Measurements from ENCODE around the gene SCAMP5.

Gene SCAMP5

GRCh38 chr15:75042730-75043508 lies 47.6 kb downstream of the SCAMP5 start:
- H3K4me3 ChIP-seq (ENCODE audit: low read depth, low read length), result peak overlapping the region; percentile 57
- TF ChIP-seq, protein P1, sequence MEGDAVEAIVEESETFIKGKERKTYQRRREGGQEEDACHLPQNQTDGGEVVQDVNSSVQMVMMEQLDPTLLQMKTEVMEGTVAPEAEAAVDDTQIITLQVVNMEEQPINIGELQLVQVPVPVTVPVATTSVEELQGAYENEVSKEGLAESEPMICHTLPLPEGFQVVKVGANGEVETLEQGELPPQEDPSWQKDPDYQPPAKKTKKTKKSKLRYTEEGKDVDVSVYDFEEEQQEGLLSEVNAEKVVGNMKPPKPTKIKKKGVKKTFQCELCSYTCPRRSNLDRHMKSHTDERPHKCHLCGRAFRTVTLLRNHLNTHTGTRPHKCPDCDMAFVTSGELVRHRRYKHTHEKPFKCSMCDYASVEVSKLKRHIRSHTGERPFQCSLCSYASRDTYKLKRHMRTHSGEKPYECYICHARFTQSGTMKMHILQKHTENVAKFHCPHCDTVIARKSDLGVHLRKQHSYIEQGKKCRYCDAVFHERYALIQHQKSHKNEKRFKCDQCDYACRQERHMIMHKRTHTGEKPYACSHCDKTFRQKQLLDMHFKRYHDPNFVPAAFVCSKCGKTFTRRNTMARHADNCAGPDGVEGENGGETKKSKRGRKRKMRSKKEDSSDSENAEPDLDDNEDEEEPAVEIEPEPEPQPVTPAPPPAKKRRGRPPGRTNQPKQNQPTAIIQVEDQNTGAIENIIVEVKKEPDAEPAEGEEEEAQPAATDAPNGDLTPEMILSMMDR (IDR thresholded peaks at IDR 0.05; ENCODE audit: insufficient read depth, low read depth, low read length, missing control alignments), result peak; percentile 85
- peak; percentile 100 for DNase-seq (ENCODE audit: low read depth)

- peak; percentile 97 for DNase-seq (ENCODE audit: low read depth)
- peak overlapping the region; percentile 57 for H3K4me3 ChIP-seq (ENCODE audit: low read depth, low read length)
- TF ChIP-seq, protein P1 (IDR thresholded peaks at IDR 0.05; ENCODE audit: insufficient read depth, low read depth, low read length, missing control alignments), result peak; percentile 38
Measured at GRCh38 chr15:75043509-75044257, 48.3 kb downstream of the SCAMP5 start.

DNA sequence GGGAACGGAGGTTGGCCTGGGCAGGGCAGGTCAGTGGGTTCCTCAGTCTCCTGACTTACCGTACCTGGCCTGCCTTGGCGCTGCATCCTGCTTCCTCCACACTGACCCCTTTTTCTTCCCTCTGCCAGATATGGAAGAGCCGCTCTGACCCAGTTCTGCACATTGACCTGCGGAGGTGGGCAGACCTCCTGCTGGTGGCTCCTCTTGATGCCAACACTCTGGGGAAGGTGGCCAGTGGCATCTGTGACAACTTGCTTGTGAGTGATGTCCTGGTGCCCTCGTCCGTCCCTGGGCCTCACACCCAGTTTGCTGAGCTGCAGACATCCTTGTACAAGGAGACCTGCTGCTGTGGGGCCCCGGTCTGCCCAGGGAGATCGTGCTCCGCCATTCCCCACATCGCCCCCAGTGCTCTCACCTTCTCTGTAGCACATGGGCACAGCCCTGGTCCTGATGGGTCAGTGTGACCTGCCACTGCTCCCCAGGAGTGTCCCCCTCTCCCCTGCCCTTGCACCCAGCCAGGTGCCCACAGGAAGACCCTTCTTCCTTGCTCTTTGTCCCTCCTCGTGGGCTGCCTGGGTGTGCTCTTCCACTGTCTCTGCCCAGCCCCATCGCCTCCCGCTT lies 49.0 kb downstream of the SCAMP5 start:
- H3K4me3 ChIP-seq (ENCODE audit: low read depth, low read length), result peak overlapping the region; percentile 57
- TF ChIP-seq, protein P1 (IDR thresholded peaks at IDR 0.05; ENCODE audit: insufficient read depth, low read depth, low read length, missing control alignments), result no peak
- peak; percentile 48 for DNase-seq (ENCODE audit: low read depth)

DNA sequence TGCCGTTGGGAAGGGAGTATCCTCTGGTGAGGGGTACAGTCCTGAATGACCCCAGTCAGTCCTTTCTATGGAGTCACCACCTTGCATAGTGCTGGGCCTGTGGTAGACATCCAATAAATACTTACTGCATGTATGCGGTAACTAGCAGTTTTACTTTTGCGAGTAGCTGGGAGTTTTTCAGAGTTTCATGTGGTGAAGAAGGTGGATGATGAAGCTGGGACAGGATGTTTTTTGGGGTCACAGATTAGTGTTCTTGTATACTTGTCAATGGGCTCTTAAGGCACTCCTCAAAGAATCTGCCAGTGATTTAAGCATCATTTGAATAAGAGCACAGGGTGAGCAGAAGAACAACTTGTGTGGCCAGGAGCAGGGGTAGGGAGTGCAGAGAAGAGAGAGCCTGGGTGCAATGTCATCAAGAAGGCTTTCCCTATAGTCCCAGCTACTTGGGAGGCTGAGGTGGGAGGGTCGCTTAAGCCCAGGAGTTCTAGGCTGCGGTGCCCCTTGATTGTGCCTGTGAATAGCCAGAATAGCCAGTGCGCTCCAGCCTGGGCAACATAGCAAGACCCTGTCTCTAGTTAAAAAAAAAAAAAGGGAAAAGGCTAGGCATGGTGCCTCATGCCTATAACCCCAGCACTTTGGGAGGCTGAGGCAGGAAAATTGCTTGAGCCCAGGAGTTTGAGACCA lies 50.1 kb downstream of the SCAMP5 start:
- TF ChIP-seq, protein P1 (IDR thresholded peaks at IDR 0.05; ENCODE audit: insufficient read depth, low read depth, low read length, missing control alignments), result no peak
- peak; percentile 93 for DNase-seq (ENCODE audit: low read depth)
- peak overlapping the region; percentile 57 for H3K4me3 ChIP-seq (ENCODE audit: low read depth, low read length)

- no peak overlapping the region for H3K4me3 ChIP-seq (ENCODE audit: low read depth, low read length)
- TF ChIP-seq, protein P1 (IDR thresholded peaks at IDR 0.05; ENCODE audit: insufficient read depth, low read depth, low read length, missing control alignments), result no peak
- no peak for DNase-seq (ENCODE audit: low read depth)
Measured at GRCh38 chr15:75048394-75048793, 53.0 kb downstream of the SCAMP5 start.

DNA sequence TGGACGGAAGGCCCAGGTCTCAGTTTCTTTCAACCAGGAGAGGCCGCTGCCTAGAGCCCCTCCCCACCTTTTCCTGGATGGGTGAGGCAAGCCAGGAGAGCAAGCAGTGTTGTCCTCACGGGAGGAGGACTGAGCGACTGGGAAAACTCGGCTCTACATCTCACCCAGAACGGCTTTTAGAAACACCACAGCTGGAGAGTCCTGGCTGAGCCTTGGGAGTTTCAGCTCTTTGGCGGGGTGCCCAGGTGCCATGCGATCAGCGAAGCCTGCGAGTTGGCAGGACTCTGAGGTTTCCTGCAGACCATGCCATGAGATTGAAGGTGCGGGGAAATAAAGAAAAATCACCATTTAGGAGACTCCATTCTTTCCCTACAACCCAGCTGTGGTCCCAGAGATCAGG lies 54.0 kb downstream of the SCAMP5 start:
- TF ChIP-seq, protein P1 (IDR thresholded peaks at IDR 0.05; ENCODE audit: insufficient read depth, low read depth, low read length, missing control alignments), result no peak
- DNase-seq (ENCODE audit: low read depth), result no peak
- no peak overlapping the region for H3K4me3 ChIP-seq (ENCODE audit: low read depth, low read length)

All from GM12865 (cell line).